ENCODE data around the gene RBM47. TPM values are rescaled to one million over a fixed set of nuclear protein-coding genes. Genes with fewer than 3 reads are reported as not detected.
"Not testable (repeated sequence)": the region's sequence is repeated elsewhere in the genome, so short reads cannot be mapped to it uniquely, and the experiment has no call there.

The RBM47 gene
- total and polyA plus RNA-seq, 2 donors (not counting 1 experiment from before 2014, with no cell fraction given), result 0.14 to 1.8 TPM

DNA sequence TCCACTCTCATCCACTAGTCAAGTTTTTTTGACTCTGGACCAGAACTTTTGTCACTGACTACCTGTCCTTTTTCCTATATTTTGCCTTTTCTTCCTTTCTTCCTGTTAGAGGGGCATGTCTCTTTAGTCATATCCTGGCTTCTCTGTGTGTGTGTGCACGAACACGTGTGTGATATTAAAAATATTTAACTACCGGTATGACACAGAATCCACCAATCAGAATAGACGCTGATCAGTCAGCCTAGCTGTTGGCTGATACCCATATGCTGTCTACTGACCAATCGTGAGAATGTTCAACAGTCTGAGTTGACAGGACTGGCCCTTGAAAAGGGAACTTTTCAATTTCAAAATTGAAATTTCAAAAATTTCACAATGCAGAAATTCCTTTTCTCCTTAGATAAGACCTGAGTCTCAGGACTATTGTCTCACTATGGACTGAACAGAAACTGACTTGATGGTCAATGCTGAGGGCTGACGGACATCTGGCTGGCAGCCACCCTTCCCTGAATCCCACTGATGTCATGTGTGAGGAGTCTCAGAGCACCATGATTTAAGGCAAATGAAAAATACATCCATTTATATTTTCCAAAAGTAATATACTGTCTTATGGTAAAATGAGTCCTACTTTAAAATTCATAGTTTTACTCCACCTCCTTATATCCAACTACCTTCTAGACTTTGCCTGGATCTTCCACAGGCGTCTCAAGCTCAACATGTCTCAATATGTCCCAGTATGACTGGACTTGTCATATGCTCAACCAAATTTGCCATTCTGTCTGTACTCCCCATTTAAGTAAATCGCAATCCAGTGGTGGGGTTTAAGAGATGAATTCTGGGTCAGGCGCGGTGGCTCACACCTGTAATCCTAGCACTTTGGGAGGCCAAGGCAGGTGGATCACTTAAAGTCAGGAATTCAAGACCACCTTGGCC lies 216.5 kb downstream of the RBM47 start:
- no peak for DNase-seq (ENCODE audit: low read depth in 2 of 2)
- Histone ChIP-seq H3K4me2 (ENCODE audit: extremely low read depth, insufficient read depth, low read length) (no peak overlapping the region), H3K27ac (ENCODE audit: insufficient read depth, low read length) (no peak overlapping the region), H4K20me1 (ENCODE audit: control insufficient read depth, extremely low read depth, insufficient read depth, low read length) (no peaks in the 10 kb centered on the region), H2AFZ (ENCODE audit: low read length) (no peak overlapping the region), H3K4me3 (replicated peaks in 1 of 4; ENCODE audit: control extremely low read depth in 1 of 4, insufficient read depth in 1 of 4, low read depth in 3 of 4, low read length in 4 of 4) (no peak overlapping the region), H3K9ac (ENCODE audit: insufficient read depth, low read length) (no peak overlapping the region), H3K27me3 (ENCODE audit: control insufficient read depth, insufficient read depth, low read length) (no peaks in the 10 kb centered on the region), H3K4me1 (ENCODE audit: control insufficient read depth, extremely low read depth, insufficient read depth, low read length) (no peaks in the 10 kb centered on the region), H3K36me3 (ENCODE audit: control insufficient read depth, insufficient read depth, low read length) (no peaks in the 10 kb centered on the region), H3K79me2 (ENCODE audit: control insufficient read depth, insufficient read depth, low read length) (no peaks in the 10 kb centered on the region), H3K9me3 (ENCODE audit: control insufficient read depth, insufficient read depth, low read depth, low read length) (no peaks in the 10 kb centered on the region)
- TF ChIP-seq EZH2 (IDR thresholded peaks at IDR 0.05; ENCODE audit: low read length, missing control alignments), result no peak
- TF ChIP-seq CTCF (conservative IDR thresholded peaks at IDR 0.05 in 1 of 2, IDR thresholded peaks at IDR 0.05 in 1 of 2; ENCODE audit: low read depth in 1 of 2, low read length in 2 of 2), result no peak

GRCh38 chr4:40412388-40412787 lies 217.3 kb downstream of the RBM47 start:
- TF ChIP-seq CTCF (conservative IDR thresholded peaks at IDR 0.05 in 1 of 2, IDR thresholded peaks at IDR 0.05 in 1 of 2; ENCODE audit: low read depth in 1 of 2, low read length in 2 of 2), result no peak
- TF ChIP-seq EZH2 (IDR thresholded peaks at IDR 0.05; ENCODE audit: low read length, missing control alignments), result no peak
- no peak for DNase-seq (ENCODE audit: low read depth in 2 of 2)
- Histone ChIP-seq H2AFZ (ENCODE audit: low read length) (no peak overlapping the region), H3K27me3 (ENCODE audit: control insufficient read depth, insufficient read depth, low read length) (no peaks in the 10 kb centered on the region), H4K20me1 (ENCODE audit: control insufficient read depth, extremely low read depth, insufficient read depth, low read length) (no peaks in the 10 kb centered on the region), H3K79me2 (ENCODE audit: control insufficient read depth, insufficient read depth, low read length) (no peaks in the 10 kb centered on the region), H3K36me3 (ENCODE audit: control insufficient read depth, insufficient read depth, low read length) (no peaks in the 10 kb centered on the region), H3K4me3 (replicated peaks in 1 of 4; ENCODE audit: control extremely low read depth in 1 of 4, insufficient read depth in 1 of 4, low read depth in 3 of 4, low read length in 4 of 4) (no peak overlapping the region), H3K4me2 (ENCODE audit: extremely low read depth, insufficient read depth, low read length) (no peak overlapping the region), H3K9ac (ENCODE audit: insufficient read depth, low read length) (no peak overlapping the region), H3K4me1 (ENCODE audit: control insufficient read depth, extremely low read depth, insufficient read depth, low read length) (no peaks in the 10 kb centered on the region), H3K27ac (ENCODE audit: insufficient read depth, low read length) (no peak overlapping the region), H3K9me3 (ENCODE audit: control insufficient read depth, insufficient read depth, low read depth, low read length) (no peaks in the 10 kb centered on the region)

- TF ChIP-seq CTCF (conservative IDR thresholded peaks at IDR 0.05 in 1 of 2, IDR thresholded peaks at IDR 0.05 in 1 of 2; ENCODE audit: low read depth in 1 of 2, low read length in 2 of 2) (no peak), EZH2 (IDR thresholded peaks at IDR 0.05; ENCODE audit: low read length, missing control alignments) (no peak)
- DNase-seq (ENCODE audit: low read depth in 2 of 2), result peak; percentile 42 to 63
- no peaks in the 10 kb centered on the region for H4K20me1 ChIP-seq (ENCODE audit: control insufficient read depth, extremely low read depth, insufficient read depth, low read length)
Measured at GRCh38 chr4:40409835-40410234, 219.8 kb downstream of the RBM47 start.

DNA sequence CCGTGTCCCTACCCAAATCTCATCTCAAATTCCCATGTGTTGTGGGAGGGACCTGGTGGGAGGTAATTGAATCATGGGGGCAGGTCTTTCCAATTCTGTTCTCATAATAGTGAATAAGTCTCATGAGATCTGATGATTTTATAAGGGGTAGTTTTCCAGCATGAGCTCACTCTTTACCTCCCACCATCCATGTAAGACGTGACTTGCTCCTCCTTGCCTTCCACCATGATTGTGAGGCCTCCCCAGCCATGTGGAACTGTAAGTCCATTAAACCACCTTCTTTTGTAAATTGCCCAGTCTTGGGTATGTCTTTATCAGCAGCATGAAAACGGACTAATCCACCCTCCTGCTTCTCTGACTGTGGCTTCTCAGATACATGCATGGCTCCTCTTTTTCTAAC lies 222.2 kb downstream of the RBM47 start:
- H4K20me1 ChIP-seq (ENCODE audit: control insufficient read depth, extremely low read depth, insufficient read depth, low read length); H3K36me3 ChIP-seq (ENCODE audit: control insufficient read depth, insufficient read depth, low read length); H2AFZ ChIP-seq (ENCODE audit: low read length); H3K4me1 ChIP-seq (ENCODE audit: control insufficient read depth, extremely low read depth, insufficient read depth, low read length); H3K27me3 ChIP-seq (ENCODE audit: control insufficient read depth, insufficient read depth, low read length); DNase-seq (ENCODE audit: low read depth in 2 of 2); H3K4me2 ChIP-seq (ENCODE audit: extremely low read depth, insufficient read depth, low read length); H3K27ac ChIP-seq (ENCODE audit: insufficient read depth, low read length); H3K79me2 ChIP-seq (ENCODE audit: control insufficient read depth, insufficient read depth, low read length); H3K9me3 ChIP-seq (ENCODE audit: control insufficient read depth, insufficient read depth, low read depth, low read length); H3K9ac ChIP-seq (ENCODE audit: insufficient read depth, low read length); H3K4me3 ChIP-seq (replicated peaks in 1 of 4; ENCODE audit: control extremely low read depth in 1 of 4, insufficient read depth in 1 of 4, low read depth in 3 of 4, low read length in 4 of 4): not testable (repeated sequence)

More at GRCh38 chr4:40409835-40410234, 219.8 kb downstream of the RBM47 start:
- no peaks in the 10 kb centered on the region for H3K4me1 ChIP-seq (ENCODE audit: control insufficient read depth, extremely low read depth, insufficient read depth, low read length)
- no peaks in the 10 kb centered on the region for H3K36me3 ChIP-seq (ENCODE audit: control insufficient read depth, insufficient read depth, low read length)
- no peak overlapping the region for H3K4me3 ChIP-seq (replicated peaks in 1 of 4; ENCODE audit: control extremely low read depth in 1 of 4, insufficient read depth in 1 of 4, low read depth in 3 of 4, low read length in 4 of 4)
- no peaks in the 10 kb centered on the region for H3K27me3 ChIP-seq (ENCODE audit: control insufficient read depth, insufficient read depth, low read length)
- no peak overlapping the region for H3K27ac ChIP-seq (ENCODE audit: insufficient read depth, low read length)
- H3K9ac ChIP-seq (ENCODE audit: insufficient read depth, low read length), result no peak overlapping the region
- H2AFZ ChIP-seq (ENCODE audit: low read length), result no peak overlapping the region
- H3K9me3 ChIP-seq (ENCODE audit: control insufficient read depth, insufficient read depth, low read depth, low read length), result no peaks in the 10 kb centered on the region
- no peaks in the 10 kb centered on the region for H3K79me2 ChIP-seq (ENCODE audit: control insufficient read depth, insufficient read depth, low read length)
- no peak overlapping the region for H3K4me2 ChIP-seq (ENCODE audit: extremely low read depth, insufficient read depth, low read length)
